Measurements from ENCODE around the gene TNFAIP3. TPM values are rescaled to one million over a fixed set of nuclear protein-coding genes. Genes with fewer than 3 reads are reported as not detected.

The TNFAIP3 gene
- total RNA-seq, 1 donor from 2014 or later: 56.3 TPM

- Histone ChIP-seq H3K4me3 (ENCODE audit: low read depth, low read length) (no peak overlapping the region), H3K36me3 (ENCODE audit: control insufficient read depth, insufficient read depth, low read length) (no peaks in the 10 kb centered on the region), H3K27me3 (ENCODE audit: control insufficient read depth, insufficient read depth, low read length) (no peaks in the 10 kb centered on the region)
- TF ChIP-seq CTCF (IDR thresholded peaks at IDR 0.05; ENCODE audit: insufficient read depth, low read length, poor library complexity, severe bottlenecking): no peak
- DNase-seq (ENCODE audit: low read depth): no peak
These were observed 20.2 kb upstream of the TNFAIP3 start for GRCh38 chr6:137846772-137847313.

GRCh38 chr6:137847748-137848147, 19.3 kb upstream of the TNFAIP3 start:
- Histone ChIP-seq H3K27me3 (ENCODE audit: control insufficient read depth, insufficient read depth, low read length) (no peaks in the 10 kb centered on the region), H3K36me3 (ENCODE audit: control insufficient read depth, insufficient read depth, low read length) (no peaks in the 10 kb centered on the region), H3K4me3 (ENCODE audit: low read depth, low read length) (no peak overlapping the region)
- TF ChIP-seq CTCF (IDR thresholded peaks at IDR 0.05; ENCODE audit: insufficient read depth, low read length, poor library complexity, severe bottlenecking): no peak
- no peak for DNase-seq (ENCODE audit: low read depth)

DNA sequence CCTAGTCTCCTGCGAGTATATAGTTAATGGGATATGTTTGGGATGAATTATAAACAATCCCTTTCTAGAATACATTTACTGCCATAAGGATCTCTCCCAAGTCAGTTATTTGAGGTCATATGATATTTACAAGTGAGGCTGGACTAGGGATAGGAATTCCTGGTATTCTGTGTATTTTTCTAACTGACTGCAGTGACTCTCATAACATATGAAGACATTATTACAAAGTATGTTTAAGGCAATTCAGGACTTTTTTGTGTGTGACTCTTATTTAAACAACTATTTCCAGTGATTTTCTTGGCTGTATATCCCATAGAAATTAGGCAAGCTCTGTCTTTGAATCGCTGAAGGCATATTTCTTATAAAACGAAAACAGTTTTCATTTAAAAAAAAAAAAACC, 18.4 kb upstream of the TNFAIP3 start:
- H3K27me3 ChIP-seq (ENCODE audit: control insufficient read depth, insufficient read depth, low read length): no peaks in the 10 kb centered on the region
- H3K36me3 ChIP-seq (ENCODE audit: control insufficient read depth, insufficient read depth, low read length): no peaks in the 10 kb centered on the region
- no peak for DNase-seq (ENCODE audit: low read depth)
- TF ChIP-seq CTCF (IDR thresholded peaks at IDR 0.05; ENCODE audit: insufficient read depth, low read length, poor library complexity, severe bottlenecking): no peak
- H3K4me3 ChIP-seq (ENCODE audit: low read depth, low read length): no peak overlapping the region

DNA sequence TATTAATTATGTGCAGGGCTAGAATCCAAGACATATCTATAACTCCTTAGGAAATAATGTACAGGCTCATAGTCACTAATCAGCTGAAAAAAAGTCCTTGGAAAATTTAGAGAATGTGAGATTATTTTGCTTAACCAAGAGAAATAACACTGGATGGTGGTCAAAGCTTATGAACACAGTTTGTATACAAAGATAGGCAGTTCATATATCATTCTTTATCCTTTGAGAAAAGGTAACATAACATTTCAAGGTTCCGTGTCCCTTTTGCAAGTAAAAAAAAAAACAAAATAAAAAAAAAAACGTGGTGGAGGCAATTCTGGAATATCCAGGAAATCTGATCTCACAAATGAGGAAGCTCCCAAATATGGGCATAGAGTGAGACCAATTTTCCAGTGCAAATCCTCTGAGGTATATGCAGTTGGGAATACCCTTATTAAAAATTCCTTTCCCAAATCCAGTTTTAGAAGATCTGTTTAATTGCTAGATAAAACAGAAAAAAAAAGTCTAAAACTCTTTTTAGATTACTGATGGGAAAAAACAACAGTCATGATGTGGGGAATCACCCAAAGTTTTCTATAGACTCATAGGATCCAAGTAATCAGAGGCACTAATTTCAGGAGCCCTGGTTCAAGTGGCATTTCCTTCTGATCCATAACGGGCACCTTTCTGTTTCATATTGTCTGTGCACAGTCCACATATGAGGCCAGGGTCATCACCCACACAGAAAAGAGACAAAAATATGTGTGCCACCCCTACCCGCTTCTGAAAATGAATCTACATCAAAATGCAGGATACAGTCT, 17.7 kb upstream of the TNFAIP3 start:
- Histone ChIP-seq H3K27me3 (ENCODE audit: control insufficient read depth, insufficient read depth, low read length) (no peaks in the 10 kb centered on the region), H3K36me3 (ENCODE audit: control insufficient read depth, insufficient read depth, low read length) (no peaks in the 10 kb centered on the region), H3K4me3 (ENCODE audit: low read depth, low read length) (no peak overlapping the region)
- no peak for DNase-seq (ENCODE audit: low read depth)
- TF ChIP-seq CTCF (IDR thresholded peaks at IDR 0.05; ENCODE audit: insufficient read depth, low read length, poor library complexity, severe bottlenecking): no peak

DNA sequence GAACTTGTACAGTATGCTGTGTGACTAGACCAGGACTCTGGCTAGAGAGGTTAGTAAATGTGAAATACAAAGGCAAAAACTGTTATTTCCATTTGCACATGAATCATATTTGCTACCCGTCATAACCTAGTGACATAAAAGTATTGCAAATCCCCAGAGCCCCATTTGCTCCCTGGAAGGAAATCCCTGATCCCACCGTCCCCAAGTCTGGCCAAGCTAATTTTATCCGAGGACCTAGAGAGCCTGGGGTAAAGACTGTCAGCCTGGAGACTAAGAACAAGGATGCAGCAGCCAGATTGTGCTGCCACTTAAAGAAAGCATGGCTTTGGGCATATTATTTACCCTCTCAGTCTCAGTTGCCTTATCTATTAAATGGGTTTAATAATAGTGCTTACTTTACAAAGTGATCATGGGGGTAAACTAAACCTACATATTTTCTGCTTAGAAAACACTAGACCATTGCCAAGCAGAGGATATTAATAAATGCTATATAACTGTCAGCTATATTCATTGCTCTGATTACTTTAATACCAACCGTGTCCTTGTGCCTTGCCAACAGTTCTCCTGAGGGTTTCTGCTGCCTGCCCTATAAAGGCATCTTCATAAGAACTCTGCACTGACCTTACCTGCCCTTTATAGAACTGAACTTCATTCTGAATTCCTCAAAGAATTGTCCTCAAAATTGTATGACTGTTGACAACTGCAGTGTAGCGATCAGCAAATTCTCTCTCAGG, 16.9 kb upstream of the TNFAIP3 start:
- Histone ChIP-seq H3K36me3 (ENCODE audit: control insufficient read depth, insufficient read depth, low read length) (no peaks in the 10 kb centered on the region), H3K4me3 (ENCODE audit: low read depth, low read length) (no peak overlapping the region), H3K27me3 (ENCODE audit: control insufficient read depth, insufficient read depth, low read length) (no peaks in the 10 kb centered on the region)
- no peak for TF ChIP-seq CTCF (IDR thresholded peaks at IDR 0.05; ENCODE audit: insufficient read depth, low read length, poor library complexity, severe bottlenecking)
- DNase-seq (ENCODE audit: low read depth): no peak
